Esophagus muscularis mucosa (tissue), 4 donors: ENCODE measurements around the gene FAM118B. TPM values are rescaled to one million over a fixed set of nuclear protein-coding genes. Genes with fewer than 3 reads are reported as not detected.

Experiments used
- DNase-seq: peaks from one replicate; pipeline ENCODE4 v3.0.0-alpha.2; 2017; ENCODE audit errors: extremely low spot score
- H3K27ac ChIP-seq, 4 donors: fragments of 200-600 bp; sonication (generic); replicated peaks in 1 of 4; 1 replicate in 3 of 4; 2 replicates in 1 of 4; pipeline ENCODE4 v1.5.1; 2016 to 2019; ENCODE audit warnings: mild to moderate bottlenecking in 1 of 4
- H3K27me3 ChIP-seq, 4 donors: fragments of 200-600 bp; sonication (generic); one replicate each; pipeline versions ENCODE4 v1.5.1 to v1.6.0; 2016 to 2019
- H3K36me3 ChIP-seq, 4 donors: fragments of 200-600 bp; sonication (generic); one replicate each; pipeline ENCODE4 v1.5.1; 2016 to 2019
- H3K4me1 ChIP-seq, 4 donors: fragments of 200-600 bp; sonication (generic); one replicate each; pipeline ENCODE4 v1.5.1; 2016 to 2019
- H3K4me3 ChIP-seq, 4 donors: fragments of 200-600 bp; sonication (generic); 1 replicate in 2 of 4; 2 replicates in 2 of 4; pipeline ENCODE4 v1.5.1; 2016 to 2019; ENCODE audit warnings: mild to moderate bottlenecking in 4 of 4, moderate library complexity in 1 of 4
- H3K9me3 ChIP-seq, 4 donors: fragments of 200-600 bp; sonication (generic); 1 replicate in 3 of 4; 2 replicates in 1 of 4; pipeline ENCODE4 v1.5.1; 2016 to 2019
- CTCF ChIP-seq, 3 experiments: fragments of 200-600 bp in 2 of 3; fragments of 450-650 bp in 1 of 3; sonication (generic) in 2 of 3; IDR thresholded peaks; one replicate each; pipeline ENCODE4 v1.5.1; 2017 to 2019; ENCODE audit warnings: antibody characterized with exemption in 3 of 3, mild to moderate bottlenecking in 2 of 3, moderate library complexity in 1 of 3
- EP300 ChIP-seq: sonication (generic); formaldehyde crosslinking; IDR thresholded peaks from one replicate; pipeline ENCODE4 v1.6.1; 2017; ENCODE audit warnings: antibody characterized with exemption
- POLR2A ChIP-seq: fragments of 450-650 bp; IDR thresholded peaks from one replicate; pipeline ENCODE4 v1.6.1; 2017; ENCODE audit warnings: antibody characterized with exemption, moderate library complexity, mild to moderate bottlenecking, low read depth
- POLR2AphosphoS5 ChIP-seq, 2 donors: sonication (generic); formaldehyde crosslinking; IDR thresholded peaks; one replicate each; pipeline ENCODE4 v1.6.1; 2017; ENCODE audit warnings: antibody characterized with exemption in 2 of 2
- WGBS: methylation state at CpG from one replicate; pipeline ENCODE4 v1.1.5; 2018; 5-methylcytosine and 5-hydroxymethylcytosine counted together
- intact Hi-C: fragments of 100-400 bp; cut with DNase I; formaldehyde crosslinking; loops from one replicate; pipeline ENCODE4 v1.15.1; 2023
- total RNA-seq, 4 donors: library from RNA; depleted of rRNA; stranded (reverse); fragments of >200 nt; gene quantifications; one replicate each; pipeline versions ENCODE4 v1.1.0 to v1.2.1, GENCODE V29; 2016

The FAM118B gene
- total RNA-seq, 4 donors from 2014 or later = 14.1 to 22.8 (median 17.9) TPM

- Histone ChIP-seq H3K9me3 (peaks cover 0 to 3% (median 0%) of the 10 kb centered on the region in 4 donors), H3K36me3 (peaks cover 0 to 28% (median 15%) of the 10 kb centered on the region in 4 donors), H3K27ac (no peak overlapping the region), H3K27me3 (no peaks in the 10 kb centered on the region), H3K4me3 (no peak overlapping the region), H3K4me1 (peaks cover 0 to 14% (median 2%) of the 10 kb centered on the region in 4 donors)
- DNase-seq = no peak
- no peak for TF ChIP-seq POLR2A
- TF ChIP-seq EP300 = no peak
- TF ChIP-seq CTCF (IDR thresholded peaks at IDR 0.05) = no peak
- TF ChIP-seq POLR2AphosphoS5 (IDR thresholded peaks at IDR 0.05) = no peak
- intact Hi-C loops = no loop called here
- 90% methylated on average over 20 of the region's 26 CpGs for WGBS
Measured at GRCh38 chr11:126185259-126186024, 26.1 kb upstream of the FAM118B start.

- 87% methylated on average over 8 of the region's 15 CpGs for WGBS
- H3K4me3 ChIP-seq = no peak overlapping the region
- no peak for TF ChIP-seq POLR2A
- no peak for TF ChIP-seq POLR2AphosphoS5 (IDR thresholded peaks at IDR 0.05)
- no peak for TF ChIP-seq CTCF (IDR thresholded peaks at IDR 0.05)
- TF ChIP-seq EP300 = no peak
- no peaks in the 10 kb centered on the region for H3K27me3 ChIP-seq
- peaks cover 0 to 14% (median 2%) of the 10 kb centered on the region in 4 donors for H3K4me1 ChIP-seq
- intact Hi-C loops = no loop called here
- DNase-seq = no peak
- no peaks in the 10 kb centered on the region for H3K9me3 ChIP-seq
- H3K27ac ChIP-seq = no peak overlapping the region
- H3K36me3 ChIP-seq = peaks cover 0 to 34% (median 21%) of the 10 kb centered on the region in 4 donors
Measured at GRCh38 chr11:126186025-126186698, 25.4 kb upstream of the FAM118B start.

- no peak overlapping the region for H3K27ac ChIP-seq
- H3K36me3 ChIP-seq = peaks cover 0 to 35% (median 28%) of the 10 kb centered on the region in 4 donors
- H3K4me1 ChIP-seq = peaks cover 0 to 14% (median 2%) of the 10 kb centered on the region in 4 donors
- TF ChIP-seq CTCF (IDR thresholded peaks at IDR 0.05) (peak in 1 of 3 experiments; percentile 19), EP300 (no peak)
- no peaks in the 10 kb centered on the region for H3K27me3 ChIP-seq
- H3K9me3 ChIP-seq = no peaks in the 10 kb centered on the region
- no peak for DNase-seq
- intact Hi-C loops = no loop called here
- no peak overlapping the region for H3K4me3 ChIP-seq
- 80% methylated on average over 16 of the region's 22 CpGs for WGBS
Measured at GRCh38 chr11:126186708-126187529, 24.7 kb upstream of the FAM118B start.

- no peaks in the 10 kb centered on the region for H3K27me3 ChIP-seq
- no peak for DNase-seq
- 86% methylated on average over 13 of the region's 15 CpGs for WGBS
- no peak overlapping the region for H3K27ac ChIP-seq
- no peak overlapping the region for H3K4me3 ChIP-seq
- H3K36me3 ChIP-seq = peaks cover 0 to 51% (median 43%) of the 10 kb centered on the region in 4 donors
- H3K4me1 ChIP-seq = peaks cover 0 to 22% (median 11%) of the 10 kb centered on the region in 4 donors
- H3K9me3 ChIP-seq = no peaks in the 10 kb centered on the region
- TF ChIP-seq POLR2A = no peak
- TF ChIP-seq EP300 = no peak
- no peak for TF ChIP-seq CTCF (IDR thresholded peaks at IDR 0.05)
- no peak for TF ChIP-seq POLR2AphosphoS5 (IDR thresholded peaks at IDR 0.05)
- intact Hi-C loops = no loop called here
Measured at GRCh38 chr11:126188332-126189108, 23.1 kb upstream of the FAM118B start.
